Renal cortical epithelial cell (primary cell): ENCODE measurements around the gene TMEM106A. TPM values are rescaled to one million over a fixed set of nuclear protein-coding genes. Genes with fewer than 3 reads are reported as not detected.
A peak's percentile ranks its signal among the peaks of the same experiment; 100 is the strongest.
"Not testable (repeated sequence)": the region's sequence is repeated elsewhere in the genome, so short reads cannot be mapped to it uniquely, and the experiment has no call there.

Experiments used
- DNase-seq: peaks from one replicate; pipeline ENCODE4 v3.0.0-alpha.2; 2011; ENCODE audit warnings: low read depth
- total RNA-seq: library from RNA; depleted of rRNA; stranded (reverse); fragments of >200 nt; gene quantifications from 2 replicates; pipeline ENCODE4 v1.2.3, GENCODE V29; 2014

TMEM106A gene, protein sequence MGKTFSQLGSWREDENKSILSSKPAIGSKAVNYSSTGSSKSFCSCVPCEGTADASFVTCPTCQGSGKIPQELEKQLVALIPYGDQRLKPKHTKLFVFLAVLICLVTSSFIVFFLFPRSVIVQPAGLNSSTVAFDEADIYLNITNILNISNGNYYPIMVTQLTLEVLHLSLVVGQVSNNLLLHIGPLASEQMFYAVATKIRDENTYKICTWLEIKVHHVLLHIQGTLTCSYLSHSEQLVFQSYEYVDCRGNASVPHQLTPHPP
- 2.3 and 2.4 TPM in 2 replicates for total RNA-seq

GRCh38 chr17:43211480-43212402 is at the start of gene TMEM106A:
Gene TMEM106A, plus strand, starts transcription at chr17:43211875. Its CDS starts 1,167 bp downstream, at chr17:43213042.
- DNase-seq: peak; percentile 73

GRCh38 chr17:43165971-43166370 is 45.7 kb upstream of the TMEM106A start:
- not testable (repeated sequence) for DNase-seq

DNA sequence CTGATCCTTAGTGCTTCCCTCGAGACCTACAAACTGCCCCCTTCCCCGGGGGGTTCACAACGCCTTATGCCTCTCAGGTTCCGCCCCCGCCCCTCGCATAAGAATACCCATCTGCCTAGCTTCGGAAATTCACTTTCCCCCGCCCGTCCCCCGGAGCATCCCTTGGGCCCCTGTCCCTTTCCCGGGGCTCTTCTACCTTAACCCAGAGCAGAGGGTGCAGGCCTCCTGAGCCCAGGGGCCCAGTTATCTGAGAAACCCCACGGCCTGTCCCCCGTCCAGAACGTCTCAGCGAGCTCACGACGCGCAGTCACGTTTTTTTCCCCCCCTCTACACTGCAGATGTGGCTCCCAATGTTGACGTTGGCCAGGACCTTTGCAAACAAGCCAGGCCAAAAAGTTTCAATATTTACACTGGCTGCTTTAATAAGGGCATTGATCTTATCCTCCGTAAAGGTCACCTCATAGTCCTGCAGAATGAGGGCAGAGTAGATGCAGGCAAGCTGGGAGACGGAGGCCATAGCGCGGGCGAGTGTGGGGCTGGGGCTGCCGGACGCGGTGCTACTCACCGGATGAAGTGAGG is 42.0 kb upstream of the TMEM106A start:
- DNase-seq: peak; percentile 18

GRCh38 chr17:43170140-43170765 is 41.4 kb upstream of the TMEM106A start:
- DNase-seq: peak; percentile 97

- peak; percentile 97 for DNase-seq
Observed at GRCh38 chr17:43170766-43171585, 40.7 kb upstream of the TMEM106A start, which contains the start of gene NBR1. Gene NBR1, plus strand, starts transcription at chr17:43171214. Its CDS starts 4,586 bp downstream, at chr17:43175800.

DNA sequence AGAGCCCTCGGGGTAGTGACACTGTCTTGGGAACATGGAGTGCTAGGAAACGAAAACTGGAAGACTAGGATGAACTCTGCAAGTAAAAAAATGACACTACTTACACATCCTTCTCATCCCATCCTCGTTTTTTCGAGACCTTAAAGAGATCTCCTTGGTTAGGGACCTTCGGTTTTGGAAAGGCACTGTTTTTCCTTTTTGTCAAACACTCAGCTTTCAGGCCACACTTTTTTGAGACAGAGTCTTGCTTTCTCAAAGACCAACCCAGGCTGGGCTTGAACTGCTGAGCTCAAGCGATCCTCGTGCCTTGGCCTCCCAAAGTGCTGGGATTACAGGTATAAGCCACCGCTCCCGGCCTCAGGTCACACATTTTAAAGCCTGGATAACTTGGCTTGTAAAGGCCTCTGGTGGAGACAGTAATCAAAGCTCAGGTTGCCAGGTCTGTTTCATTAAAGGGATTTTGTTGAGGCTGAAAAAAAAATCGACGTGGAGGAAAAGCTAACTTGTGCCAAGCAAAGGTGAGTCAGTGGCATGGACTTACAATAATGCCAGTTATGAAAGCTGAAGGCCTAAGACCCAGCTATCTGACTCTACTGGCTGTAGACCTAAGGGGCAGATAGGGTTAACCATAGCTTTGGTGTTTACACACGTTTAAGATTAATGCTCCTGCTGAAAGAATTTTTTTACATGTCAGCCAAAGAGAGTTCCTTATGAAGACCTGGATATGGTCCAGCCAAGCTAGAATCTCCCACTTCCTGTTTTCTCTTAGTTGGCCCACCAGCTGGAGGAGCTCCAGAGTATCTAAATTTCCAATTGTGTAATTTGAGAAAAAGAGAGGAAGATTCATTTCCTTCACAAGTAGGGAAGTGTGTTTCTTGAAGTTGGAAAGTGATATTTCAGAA is 39.8 kb upstream of the TMEM106A start:
- DNase-seq: peak; percentile 98

- no peak for DNase-seq
Observed at GRCh38 chr17:43175213-43176118, 36.2 kb upstream of the TMEM106A start.

DNA sequence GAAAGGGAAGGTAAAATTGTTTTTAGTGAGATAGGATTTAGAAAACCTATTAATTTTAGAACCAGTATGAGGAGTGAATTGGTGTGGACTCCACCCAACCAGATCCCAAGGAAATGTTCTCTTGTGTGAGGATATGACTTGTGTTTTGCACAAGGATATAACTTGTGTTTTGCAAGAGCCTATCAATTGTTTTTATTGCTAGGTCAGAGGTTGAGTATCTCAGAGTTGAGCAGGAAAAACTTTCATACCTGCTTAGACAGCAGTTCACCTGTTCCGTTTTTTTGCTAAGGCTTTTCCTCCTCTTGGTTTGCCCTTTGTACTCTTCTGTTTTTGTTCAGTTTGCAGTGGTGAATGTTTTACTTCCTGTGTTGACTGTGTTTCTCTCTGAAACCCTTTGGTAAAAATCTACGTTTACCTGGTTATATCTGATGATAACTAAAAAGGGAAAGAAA is 35.5 kb upstream of the TMEM106A start:
- peak; percentile 22 for DNase-seq

DNA sequence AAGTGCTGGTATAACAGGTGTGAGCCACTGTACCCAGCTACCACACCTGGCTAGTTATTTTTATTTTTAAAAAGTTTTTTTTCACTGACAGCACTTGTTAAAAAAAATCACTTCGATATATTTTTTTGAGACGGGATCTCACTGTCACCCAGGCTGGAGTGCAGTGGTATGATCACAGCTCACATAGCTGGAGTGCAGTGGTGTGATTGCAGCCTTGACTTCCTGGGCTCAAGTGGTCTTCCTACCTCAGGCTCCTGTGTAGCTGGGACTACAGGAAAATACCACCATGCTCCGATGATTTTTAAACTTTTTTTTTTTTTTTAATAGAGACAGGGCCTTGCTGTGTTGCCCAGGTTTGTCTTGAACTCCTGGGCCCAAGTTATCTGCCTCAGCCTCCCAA is 27.8 kb upstream of the TMEM106A start:
- DNase-seq: no peak

- not testable (repeated sequence) for DNase-seq
Observed at GRCh38 chr17:43186656-43187055, 25.0 kb upstream of the TMEM106A start.

- no peak for DNase-seq
Observed at GRCh38 chr17:43193251-43193650, 18.4 kb upstream of the TMEM106A start.

DNA sequence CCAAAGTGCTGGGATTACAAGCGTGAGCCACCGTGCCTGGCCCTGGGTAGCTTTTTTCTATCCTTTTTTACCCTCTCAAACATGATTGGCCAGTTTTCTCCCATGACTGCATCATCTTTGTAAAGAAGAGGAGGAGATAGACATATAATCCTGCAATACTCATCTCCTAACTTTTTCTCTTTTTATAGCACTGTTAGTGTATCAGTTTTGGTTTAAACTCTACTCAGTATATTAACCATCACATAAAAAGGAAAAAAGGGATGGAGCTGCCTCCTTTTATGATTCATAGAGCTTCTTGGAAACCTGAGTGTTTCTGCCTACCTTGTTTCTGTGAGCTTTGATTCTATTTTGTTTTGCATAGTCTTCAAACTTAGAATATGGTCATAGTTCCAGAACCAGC is 12.0 kb upstream of the TMEM106A start:
- no peak for DNase-seq

DNA sequence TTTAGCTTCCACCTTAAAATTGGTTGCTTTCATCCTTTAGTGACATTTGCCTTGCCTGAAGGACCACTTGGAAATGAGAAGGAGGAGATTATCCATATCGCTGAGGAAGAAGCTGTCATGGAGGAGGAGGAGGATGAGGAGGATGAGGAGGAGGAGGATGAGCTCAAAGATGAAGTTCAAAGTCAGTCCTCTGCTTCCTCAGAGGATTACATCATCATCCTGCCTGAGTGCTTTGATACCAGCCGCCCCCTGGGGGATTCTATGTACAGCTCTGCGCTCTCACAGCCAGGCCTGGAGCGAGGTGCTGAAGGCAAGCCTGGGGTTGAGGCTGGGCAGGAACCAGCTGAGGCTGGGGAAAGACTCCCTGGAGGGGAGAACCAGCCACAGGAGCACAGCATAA is 11.5 kb upstream of the TMEM106A start:
- DNase-seq: no peak

DNA sequence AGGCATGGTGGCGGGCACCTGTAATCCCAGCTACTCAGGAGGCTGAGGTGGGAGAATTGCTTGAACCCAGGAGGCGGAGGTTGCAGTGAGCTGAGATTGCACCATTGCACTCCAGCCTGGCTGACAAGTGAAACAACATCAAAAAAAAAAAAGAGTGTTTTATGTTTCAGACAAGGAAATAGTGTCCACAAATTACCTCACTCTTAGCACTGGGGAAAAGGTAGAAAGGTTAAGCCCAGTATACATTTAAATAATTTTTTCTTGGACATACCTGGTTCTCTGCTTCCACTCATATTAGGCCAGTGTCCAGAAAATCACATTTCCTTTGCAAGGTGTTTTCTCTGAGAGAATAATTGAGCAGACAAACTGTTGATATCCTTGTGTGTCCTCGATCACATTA is 8.7 kb upstream of the TMEM106A start:
- DNase-seq: not testable (repeated sequence)

- no peak for DNase-seq
Observed at GRCh38 chr17:43210576-43210975, 1.1 kb upstream of the TMEM106A start.

DNA sequence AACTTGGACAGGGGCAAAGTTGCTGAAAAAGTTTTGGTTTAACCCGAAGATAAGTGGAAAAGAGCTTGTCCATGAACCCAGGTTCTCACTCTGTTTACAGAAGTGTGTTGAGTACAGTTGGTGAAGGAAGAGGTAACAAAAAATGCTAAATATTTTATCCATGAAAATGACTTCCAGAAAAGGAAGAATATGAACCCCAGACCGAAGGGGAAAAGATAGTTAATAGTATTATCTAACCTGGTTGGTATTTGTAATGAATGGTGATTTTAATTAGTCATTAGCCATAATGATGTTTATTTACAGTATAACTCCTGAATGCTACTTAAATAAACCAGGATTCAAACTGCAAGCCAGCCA is 574 bp upstream of the TMEM106A start:
- DNase-seq: no peak

- no peak for DNase-seq
Observed at GRCh38 chr17:43212641-43213490, 1.2 kb downstream of the TMEM106A start.

DNA sequence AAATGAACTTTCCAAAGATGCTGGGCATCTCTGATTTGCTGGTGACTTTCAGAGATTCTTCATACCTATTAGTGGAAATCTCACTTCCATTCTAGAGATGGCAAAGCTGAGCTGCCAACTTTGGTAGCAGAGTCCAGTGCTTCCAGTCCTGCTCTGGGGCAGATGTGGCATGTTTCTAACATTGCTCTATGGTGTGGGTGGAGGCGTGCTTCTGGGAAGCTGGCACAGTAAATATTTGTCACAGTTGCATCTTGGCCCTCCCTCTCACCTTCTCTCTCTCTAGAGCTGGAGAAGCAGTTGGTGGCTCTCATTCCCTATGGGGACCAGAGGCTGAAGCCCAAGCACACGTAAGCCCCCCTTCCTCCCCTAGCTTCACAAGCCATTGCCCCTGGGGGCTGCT is 1.9 kb downstream of the TMEM106A start:
- no peak for DNase-seq
